IPS-NIHi7 (cell line): ENCODE data around the gene MMP15.
"Not testable (repeated sequence)": the region's sequence is repeated elsewhere in the genome, so short reads cannot be mapped to it uniquely, and the experiment has no call there.

ENCODE experiments used
- DNase-seq: peaks from one replicate; pipeline ENCODE4 v3.0.0; 2012; ENCODE audit warnings: mixed read lengths; ENCODE audit errors: extremely low spot score

The MMP15 gene

DNA sequence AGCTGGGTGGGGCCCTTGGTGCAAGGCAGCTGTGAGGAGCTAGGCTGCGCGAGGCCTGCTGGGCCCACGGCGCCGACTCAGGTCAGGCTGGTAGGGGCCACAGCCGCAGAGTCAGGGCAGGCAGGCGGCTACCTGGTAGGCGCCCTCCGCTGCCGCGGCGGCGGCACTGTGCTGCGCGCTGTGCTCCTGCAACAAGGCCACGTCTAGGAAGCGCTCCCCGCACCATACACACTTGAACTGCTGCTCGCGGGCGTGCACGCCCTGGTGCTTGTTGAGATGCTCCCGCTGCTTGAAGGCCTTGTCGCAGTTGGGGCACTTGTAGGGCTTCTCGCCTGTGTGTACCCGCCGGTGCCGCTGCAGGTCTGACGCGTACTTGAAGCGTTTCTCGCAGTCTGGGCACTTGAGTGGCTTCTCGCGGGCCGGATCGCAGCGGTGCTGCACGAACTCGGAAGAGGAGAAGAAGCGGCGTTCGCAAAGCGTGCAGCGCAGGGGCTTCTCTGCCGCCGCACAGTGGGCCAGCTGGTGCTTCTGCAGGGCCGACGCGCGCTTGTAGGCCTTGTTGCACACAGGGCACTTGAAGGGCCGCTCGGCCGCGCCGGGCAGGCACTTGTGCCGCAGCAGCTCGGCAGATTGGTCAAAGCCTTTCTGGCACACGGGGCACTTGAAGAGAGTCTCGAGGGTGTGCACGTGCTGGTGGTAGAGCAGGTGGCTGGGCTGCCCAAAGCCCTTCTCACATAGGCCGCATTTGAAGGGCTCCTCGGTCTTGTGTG lies 29.0 kb upstream of the MMP15 start:
- DNase-seq: no peak

DNA sequence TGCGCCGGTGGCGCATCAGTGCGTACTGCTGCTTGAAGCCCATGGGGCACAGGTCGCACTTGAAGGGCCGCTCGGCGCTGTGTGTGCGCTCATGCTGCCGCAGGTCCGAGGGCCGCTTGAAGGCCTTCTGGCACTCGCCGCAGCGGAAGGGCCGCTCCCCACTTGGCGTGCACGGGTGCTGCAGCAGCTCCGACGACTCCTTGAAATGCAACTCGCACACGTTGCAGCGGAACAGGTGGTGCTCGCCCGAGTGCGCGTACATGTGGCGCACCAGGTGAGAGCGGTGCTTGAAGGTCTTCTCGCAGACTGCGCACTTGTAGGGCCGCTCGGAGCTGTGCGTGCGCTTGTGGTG lies 28.4 kb upstream of the MMP15 start:
- DNase-seq: no peak

DNA sequence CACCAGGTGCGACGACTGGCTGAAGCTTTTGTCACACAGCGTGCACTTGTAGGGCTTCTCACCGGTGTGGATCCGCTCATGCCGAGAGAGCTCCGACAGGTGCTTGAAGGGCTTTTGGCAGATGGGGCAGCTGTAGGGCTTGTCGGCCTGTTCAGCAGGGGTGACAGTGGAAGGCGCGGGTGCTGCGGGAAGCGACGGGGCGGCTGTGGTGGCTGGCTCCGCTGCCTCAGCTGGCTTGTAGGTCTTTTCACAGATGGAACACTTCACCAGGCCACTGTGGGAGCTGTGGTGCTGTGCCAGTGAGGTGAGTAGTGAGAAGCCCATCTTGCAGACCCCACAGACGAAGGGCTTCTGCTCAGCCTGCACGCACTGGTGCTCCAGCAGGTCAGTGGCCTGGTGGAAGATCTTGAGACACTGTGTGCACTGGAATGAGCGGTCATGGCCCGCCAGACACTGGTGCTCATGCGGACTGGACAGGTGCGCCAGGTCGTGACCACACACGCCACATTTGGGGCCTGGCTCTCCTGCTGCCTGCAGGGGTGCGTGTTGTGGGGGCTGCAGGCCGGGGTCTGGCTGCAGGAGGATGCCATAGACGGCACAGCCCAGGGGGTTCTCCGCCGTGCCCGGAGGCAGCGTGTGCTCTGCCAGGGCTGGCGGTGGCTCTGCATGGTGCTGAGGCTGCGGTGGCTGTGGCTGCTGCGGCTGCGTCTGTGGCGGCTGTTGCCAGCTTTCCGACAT lies 27.9 kb upstream of the MMP15 start:
- DNase-seq: no peak

DNA sequence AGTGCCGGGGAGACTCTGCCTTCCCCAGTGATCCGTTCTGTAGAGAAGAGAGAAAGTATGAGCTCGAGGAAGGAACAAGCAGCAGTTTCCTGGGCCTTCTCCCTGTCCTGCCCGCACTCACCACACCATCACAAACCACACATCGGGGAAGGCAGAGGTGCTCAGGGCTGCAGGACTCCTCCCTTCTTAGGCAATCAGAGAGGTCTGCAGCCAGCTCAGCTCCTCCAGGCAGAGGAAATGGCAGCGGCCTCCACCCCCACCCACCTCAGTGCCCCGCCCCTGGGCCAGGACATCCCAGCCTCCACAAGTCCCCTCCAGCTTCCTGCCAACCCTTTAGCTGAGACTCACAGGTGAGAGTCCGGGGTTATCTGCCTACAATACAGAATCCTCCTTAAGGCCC lies 27.1 kb upstream of the MMP15 start:
- peak; percentile 30 for DNase-seq

DNA sequence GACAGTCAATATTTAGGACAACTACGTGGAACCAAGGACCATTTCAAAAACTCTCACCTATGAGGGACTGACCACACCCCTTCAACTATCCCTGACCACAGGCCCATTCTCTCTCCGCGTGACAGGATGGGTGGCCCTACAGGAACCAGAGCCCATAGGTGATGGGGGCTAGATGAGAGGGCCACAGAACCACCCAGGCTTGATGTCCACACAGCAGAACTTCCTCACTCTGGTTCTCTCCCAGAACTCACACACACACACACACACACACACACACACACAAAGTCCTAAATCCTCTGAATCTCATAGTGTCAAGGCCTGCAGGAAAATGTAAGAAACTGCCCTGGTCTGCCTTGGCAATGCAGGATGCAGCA lies 26.6 kb upstream of the MMP15 start:
- DNase-seq: no peak

DNA sequence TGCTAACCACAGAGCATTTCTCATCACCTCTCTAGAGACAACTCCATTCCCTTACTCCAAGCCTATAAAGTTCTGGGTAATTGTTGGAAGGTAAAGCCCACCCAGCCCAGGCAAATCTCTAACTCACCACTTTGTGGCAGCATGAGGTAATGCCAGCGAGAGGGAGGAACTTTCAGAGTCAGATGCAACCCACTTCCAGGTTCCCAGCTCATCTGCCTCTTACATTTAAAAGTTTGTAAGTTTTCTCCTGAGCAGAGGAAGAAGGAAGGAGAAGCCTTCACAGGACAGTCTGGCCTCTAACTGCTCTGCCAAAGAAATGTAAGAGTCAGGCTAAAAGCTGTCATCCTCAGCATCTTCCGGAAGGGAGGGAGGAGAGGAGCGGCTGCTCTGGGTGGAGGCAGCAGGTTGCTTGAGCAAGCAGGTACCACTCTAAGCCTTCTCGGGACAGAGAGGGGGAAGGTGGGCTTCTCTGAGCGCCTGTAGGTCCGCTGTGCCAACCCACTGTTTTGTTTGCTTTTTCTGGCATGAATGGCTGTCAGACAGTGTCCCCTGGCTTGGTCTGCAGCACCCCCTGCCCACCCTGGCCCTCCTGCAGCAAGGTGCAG lies 26.1 kb upstream of the MMP15 start:
- DNase-seq: no peak

DNA sequence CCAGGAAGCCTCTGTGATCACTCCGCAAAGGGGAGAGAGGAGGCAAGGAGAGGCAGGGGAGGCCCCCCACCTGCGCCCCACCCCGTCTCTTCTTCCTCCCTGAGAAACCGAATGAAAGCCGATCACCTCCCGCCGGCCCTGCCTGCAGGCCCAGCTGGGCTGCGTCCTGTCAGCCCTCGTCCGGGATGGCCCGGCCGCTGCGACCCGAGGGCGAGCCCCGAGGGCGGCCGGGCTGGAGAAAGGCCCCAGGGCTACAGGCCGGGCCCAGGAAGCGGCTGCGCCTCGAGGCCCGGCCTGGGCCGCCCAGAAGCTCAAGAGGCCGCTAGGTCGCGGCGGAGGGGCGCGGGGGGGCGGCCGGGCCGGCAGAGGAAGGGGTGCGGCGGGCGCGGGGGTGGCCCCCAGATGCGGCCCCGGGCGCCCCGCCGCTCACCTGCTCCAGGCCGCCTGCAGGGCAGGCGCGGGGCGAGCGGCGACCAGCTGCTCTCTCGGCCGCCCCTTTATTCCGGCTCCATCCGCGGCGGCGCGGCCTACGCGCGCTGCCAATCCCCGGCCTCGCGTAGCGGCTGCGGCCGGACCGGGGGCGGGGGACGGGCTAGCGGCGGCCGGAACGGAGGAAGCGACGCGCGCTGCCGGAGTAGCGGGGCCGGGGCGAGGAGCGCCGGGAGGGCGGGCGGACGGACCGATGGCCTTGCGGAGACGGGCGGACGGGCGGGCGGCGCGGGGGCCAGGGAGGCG lies 25.4 kb upstream of the MMP15 start, which contains the start of gene ZNF319:
Gene ZNF319, minus strand, starts transcription at position 702 of the 735 bp plus-strand sequence. CDS start 2,407 bp downstream, outside the sequence.
- peak; percentile 35 for DNase-seq

DNA sequence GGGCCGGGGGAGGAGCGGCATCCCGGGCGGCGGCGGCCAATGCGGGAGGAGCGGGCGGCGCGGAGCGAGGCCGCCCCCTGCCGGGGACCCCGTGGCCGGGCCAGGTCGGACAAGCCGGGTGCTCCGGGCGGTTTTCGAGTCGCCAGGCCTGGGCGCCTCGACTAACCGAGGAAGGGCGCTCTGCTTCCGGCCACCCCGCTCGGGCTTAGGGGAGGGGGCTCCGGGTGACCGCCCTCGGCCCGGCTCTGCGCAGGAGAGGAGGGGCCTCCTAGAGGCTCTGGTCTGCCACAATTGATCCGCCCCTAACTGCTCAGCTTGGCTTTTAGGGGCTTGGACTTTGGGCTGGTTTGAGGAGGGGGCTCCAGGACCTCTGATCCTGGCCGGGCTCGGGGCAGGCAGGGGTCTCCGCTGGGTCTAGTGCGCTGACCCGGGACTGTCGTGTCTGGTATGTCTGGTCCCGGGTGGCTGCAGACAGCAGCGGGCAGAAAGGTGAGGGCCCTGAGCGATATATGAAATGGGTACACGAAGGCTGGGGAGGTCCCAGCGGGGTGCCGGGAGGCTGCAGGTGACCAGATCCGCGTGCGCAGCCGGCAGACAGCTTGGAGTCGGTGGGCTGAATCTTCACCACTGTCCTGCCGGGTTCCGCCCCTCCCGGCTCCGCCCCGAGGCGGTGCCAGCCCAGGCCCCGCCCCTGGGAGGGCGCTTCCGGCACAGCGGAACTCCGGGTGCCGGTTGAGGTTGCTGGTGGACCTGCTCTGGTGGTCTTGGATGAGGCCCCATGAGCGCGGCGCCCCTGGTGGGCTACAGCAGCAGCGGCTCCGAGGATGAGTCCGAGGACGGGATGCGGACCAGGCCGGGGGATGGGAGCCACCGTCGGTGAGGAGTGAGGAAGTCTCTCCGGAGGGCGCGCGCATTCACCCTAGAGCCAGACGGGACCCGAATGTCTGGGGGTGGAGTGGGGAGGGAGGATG lies 24.6 kb upstream of the MMP15 start, which contains the start of gene USB1:
Gene USB1, plus strand, starts transcription at position 702 of the 971 bp plus-strand sequence. Its CDS starts 77 bp downstream, at position 779.
- DNase-seq: peak; percentile 96

DNA sequence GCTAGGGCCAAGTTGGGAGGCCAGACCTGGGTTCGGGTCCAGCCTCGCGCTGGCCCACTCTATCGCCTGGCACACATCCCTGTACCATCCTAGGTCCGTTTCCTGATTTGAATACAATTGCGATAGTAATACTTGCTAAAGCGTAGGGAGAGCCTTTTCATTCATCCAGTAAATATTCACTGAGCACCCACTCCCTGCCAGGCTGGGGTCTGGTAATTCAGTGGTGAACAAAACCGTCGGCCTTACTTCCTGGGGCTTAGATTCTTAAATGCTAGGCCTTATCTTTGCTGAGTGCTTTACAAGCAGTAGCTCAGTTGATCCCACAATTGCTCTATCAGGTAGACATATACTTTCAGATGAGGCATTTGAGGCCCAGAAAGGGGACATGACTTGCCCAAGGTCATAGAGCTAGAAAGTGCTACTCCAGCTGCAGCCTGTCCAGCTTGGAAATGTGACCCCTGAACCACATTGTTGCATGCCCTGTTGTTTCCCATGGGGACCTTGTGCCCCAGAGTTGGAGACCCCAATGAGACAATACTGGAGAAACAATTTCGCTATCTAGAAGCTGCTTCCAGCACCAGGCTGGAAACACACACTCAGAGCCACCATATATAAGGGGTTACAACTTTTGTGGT lies 23.7 kb upstream of the MMP15 start:
- no peak for DNase-seq

DNA sequence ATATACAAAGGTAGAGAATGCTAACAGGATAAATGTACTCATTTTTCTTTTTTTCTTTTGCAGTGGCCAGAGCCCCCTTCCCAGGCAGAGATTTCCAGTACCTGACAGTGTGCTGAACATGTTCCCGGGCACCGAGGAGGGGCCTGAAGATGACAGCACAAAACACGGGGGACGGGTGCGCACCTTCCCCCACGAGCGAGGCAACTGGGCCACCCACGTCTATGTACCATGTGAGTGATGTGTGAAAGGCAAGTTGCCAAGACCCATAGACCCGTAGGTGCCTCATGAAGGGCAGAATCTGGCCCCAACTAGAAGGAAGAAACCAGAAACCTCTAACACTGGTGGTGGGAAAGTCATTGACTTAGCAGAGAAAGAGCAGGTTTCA lies 23.1 kb upstream of the MMP15 start:
- DNase-seq: no peak

DNA sequence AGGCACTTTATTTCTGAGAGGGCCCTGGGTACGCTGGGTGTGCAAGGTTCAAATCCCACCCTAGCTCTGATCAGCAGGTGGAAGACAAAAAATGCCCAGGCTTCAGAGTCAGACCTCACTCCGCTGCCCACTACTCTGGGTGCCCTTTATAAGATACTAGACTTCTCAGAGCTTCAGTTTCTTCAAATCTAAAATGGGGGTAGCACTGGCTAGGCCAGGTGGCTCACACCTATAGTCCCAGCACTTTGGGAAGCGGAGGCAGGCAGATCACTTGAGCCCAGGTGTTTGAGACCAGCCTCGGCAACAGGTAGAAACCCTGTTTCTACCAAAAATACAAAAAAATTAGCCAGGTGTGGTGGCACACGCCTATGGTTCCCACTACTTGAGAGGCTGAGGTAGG lies 22.6 kb upstream of the MMP15 start:
- no peak for DNase-seq

DNA sequence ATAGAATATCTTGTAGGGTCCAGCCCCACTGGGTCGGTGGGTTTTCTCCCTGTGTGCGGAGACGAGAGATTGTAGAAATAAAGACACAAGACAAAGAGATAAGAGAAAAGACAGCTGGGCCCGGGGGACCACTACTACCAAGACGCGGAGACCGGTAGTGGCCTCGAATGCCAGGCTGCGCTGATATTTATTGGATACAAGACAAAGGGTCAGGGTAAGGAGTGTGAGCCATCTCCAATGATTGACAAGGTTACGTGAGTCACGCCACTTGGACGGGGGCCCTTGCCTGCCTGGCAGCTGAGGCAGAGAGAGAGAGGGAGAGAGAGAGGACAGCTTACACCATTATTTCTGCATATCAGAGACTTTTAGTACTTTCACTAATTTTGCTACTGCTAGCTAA lies 20.8 kb upstream of the MMP15 start:
- DNase-seq: not testable (repeated sequence)

DNA sequence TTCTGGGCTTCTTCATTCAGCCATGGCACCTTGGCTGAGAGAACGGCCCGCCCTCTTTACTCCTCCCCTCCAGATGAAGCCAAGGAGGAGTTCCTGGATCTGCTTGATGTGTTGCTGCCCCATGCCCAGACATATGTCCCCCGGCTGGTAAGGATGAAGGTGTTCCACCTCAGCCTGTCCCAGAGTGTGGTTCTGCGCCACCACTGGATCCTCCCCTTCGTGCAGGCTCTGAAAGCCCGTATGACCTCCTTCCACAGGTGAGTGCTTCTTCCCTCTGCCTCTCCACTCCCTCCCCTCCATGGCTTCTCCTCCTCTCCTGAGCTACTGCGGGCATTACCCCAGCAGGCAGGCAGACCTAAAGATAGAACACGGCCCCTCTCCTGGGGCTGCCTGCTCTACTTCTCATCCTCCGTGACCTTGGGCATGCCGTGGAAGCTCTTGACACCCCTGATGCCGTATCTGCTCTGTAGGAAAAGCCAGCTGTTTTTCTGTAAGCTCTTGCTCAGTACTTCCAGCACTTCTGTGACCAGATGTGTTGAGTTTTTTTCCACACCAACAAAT lies 15.6 kb upstream of the MMP15 start:
- DNase-seq: no peak

DNA sequence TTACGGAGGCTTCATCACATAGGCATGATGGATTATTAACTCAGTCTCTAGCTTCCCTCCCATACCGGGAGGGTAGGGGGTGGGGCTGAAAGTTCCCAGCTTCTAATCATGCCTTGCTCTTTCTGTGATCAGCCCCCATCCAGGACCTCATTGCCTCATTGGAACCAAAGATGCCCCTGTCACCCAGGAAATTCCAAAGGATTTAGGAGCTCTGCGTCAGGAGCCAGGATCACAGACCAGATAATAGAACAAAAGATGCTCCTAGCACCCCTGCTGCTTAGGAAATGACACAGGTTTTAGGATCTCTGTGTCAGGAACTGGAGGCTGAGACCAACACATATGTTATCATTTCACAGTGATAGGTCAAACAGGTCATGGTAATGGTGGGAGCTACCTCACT lies 14.7 kb upstream of the MMP15 start:
- DNase-seq: no peak

DNA sequence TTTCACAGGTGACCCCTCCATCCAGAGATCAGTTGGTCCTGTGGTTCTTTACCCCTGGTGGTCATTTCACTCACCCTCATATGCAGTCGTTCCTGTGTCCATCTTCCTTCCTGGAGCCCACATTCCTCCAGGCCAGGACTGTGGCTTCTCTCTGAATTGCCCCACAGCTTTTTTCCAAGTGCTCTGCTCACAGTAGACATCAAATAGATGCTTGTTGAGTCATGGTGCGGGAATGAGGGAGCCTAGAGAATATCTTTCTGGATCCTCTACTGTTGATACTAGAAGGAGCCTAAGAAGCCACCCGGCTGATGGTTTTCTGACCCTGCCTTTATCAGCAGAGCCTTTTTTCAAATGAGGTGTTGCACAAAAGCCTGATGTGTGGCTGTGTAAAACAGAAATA lies 13.9 kb upstream of the MMP15 start:
- no peak for DNase-seq

DNA sequence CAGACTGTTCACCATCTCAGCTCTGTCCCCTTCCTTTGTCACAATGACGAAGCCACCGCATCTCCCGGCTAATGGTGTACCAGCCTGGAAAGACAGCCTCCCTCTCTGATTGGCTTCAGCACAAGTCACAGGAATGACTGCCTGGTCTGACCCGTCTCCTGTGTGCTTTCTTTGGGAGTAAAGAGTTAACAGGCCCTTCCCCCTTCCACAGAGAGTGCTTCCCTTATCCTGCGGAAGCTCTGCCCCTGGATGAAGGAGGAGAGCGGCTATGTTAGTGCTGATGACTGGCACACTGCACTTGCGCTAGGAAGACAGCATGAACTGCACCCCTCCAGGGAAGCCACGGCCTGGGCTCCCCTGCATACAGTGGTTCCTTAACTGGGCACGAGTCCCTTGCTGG lies 13.1 kb upstream of the MMP15 start:
- no peak for DNase-seq

DNA sequence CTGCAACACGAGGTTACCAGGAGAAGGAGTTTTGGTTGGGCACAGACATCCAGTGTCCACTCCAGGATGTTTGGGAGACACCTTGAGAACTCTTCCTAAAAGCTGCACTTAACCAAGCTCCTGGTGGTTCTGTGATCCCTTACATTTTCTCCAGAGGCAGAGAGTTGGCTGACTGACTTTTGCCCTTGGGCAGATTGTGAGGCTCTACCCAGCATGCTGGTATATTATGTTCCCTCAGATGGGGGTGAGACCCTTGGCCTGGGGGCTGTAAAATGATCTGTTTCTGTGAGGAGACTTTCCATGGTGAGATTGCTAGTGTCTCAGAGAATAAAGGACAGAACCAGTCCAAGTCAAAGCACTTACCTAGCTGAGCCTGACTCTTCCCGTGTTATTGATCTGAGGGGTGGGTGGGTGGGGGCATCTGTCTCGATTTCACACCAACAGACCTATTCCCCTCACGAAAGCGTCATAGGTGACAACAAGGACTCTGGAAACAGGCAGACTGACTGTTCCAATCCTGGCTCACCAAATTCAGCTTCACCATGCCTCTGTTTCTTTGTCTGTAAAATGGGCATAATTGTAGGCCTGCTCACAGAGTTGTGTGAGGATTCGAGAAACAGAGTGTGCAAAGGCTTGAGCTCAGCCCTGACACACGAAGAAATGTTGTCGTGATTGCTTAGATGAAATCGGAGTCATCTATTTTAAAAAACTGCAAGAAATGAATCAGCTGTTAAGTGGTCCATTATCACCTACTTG lies 12.2 kb upstream of the MMP15 start:
- no peak for DNase-seq

DNA sequence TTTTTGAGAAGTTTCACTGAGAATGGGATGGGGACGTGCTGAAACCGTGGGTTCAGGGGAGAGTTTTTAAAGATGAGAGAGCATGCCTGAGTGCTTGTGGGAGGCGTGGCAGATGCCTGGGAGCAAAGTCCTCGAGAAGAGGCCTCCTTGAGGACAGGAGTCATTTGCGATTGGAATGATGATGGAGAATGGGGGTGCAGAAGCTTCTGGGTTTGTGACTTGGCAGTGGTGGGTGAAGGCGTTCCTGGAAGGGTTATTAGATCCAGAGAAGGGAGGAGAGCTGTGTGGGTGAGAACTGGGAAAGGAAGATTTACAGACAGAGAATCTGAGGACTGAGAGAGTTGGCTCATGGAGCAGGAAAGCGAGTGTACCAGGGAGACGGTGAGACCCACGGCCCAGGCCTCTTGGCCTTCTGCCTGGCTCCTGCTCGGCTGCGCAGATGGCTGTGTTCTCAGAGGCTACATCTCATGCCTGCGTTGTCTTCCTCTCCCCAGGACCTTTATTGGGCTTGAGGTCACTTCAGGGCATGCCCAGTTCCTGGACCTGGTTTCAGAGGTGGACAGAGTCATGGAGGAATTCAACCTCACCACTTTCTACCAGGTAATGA lies 8.6 kb upstream of the MMP15 start:
- DNase-seq: no peak

DNA sequence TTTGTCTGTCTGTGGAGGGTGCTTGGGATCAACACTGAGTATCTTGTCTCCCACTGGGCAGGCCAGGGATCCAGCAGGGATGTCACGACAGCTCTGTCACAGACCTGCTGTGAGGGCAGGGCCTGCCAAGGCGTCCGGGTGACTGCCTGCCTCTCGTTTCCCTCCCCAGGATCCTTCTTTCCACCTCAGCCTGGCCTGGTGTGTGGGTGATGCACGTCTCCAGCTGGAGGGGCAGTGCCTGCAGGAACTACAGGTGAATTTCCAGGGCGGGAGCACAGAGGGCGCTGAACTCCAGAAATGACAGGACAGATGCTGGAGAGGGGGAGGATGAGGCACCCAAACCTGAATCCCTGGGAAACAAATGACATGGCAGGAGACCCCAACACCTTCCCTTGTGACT lies 6.8 kb upstream of the MMP15 start:
- peak; percentile 58 for DNase-seq
